Right lobe of liver (tissue), 6 donors: ENCODE results near the gene PTRH2. TPM values are rescaled to one million over a fixed set of nuclear protein-coding genes. Genes with fewer than 3 reads are reported as not detected.

Experiments used
- ATAC-seq, 4 donors: fragments of 200-7000 bp; cut with Tn5 transposase; one replicate each; pipeline ENCODE4 v1.9.1; 2020; ENCODE audit warnings: mild to moderate bottlenecking in 4 of 4, moderate library complexity in 4 of 4
- DNase-seq, 3 donors: peaks; one replicate each; pipeline ENCODE4 v3.0.0-alpha.2; 2020
- H3K27ac ChIP-seq, 3 donors: fragments of 200-600 bp; one replicate each; pipeline ENCODE4 v1.8.0; 2022
- H3K27me3 ChIP-seq, 2 donors: fragments of 200-600 bp; one replicate each; pipeline ENCODE4 v1.8.0; 2022
- H3K36me3 ChIP-seq, 4 donors: fragments of 200-600 bp; sonication (generic) in 1 of 4; one replicate each; pipeline versions ENCODE4 v1.5.1 to v1.8.0; 2017 to 2022; ENCODE audit warnings: control low read depth in 1 of 4
- H3K4me1 ChIP-seq, 4 donors: fragments of 200-600 bp; sonication (generic) in 1 of 4; one replicate each; pipeline versions ENCODE4 v1.5.1 to v1.8.0; 2017 to 2022; ENCODE audit warnings: control low read depth in 1 of 4
- H3K4me3 ChIP-seq, 3 donors: fragments of 200-600 bp; one replicate each; pipeline ENCODE4 v1.8.0; 2022
- H3K9me3 ChIP-seq, 4 donors: fragments of 200-600 bp; sonication (generic) in 1 of 4; one replicate each; pipeline versions ENCODE4 v1.5.1 to v1.8.0; 2017 to 2022; ENCODE audit warnings: control low read depth in 1 of 4
- CTCF ChIP-seq, 4 donors: fragments of 200-600 bp in 3 of 4; fragments of 450-650 bp in 1 of 4; IDR thresholded peaks; one replicate each; pipeline versions ENCODE4 v1.5.1 to v1.8.0; 2016 to 2022; ENCODE audit warnings: antibody characterized with exemption in 4 of 4, mild to moderate bottlenecking in 2 of 4
- POLR2A ChIP-seq: fragments of 450-650 bp; IDR thresholded peaks from one replicate; pipeline ENCODE4 v1.6.1; 2017; ENCODE audit warnings: antibody characterized with exemption, mild to moderate bottlenecking
- WGBS: methylation state at CpG from one replicate; pipeline ENCODE4 v1.1.6; 2018; ENCODE audit warnings: low coverage, low lambda C conversion rate; ENCODE audit not compliant: insufficient coverage; ENCODE audit errors: missing lambda C conversion rate; 5-methylcytosine and 5-hydroxymethylcytosine counted together
- intact Hi-C, 2 donors: fragments of 100-400 bp; cut with DNase I; formaldehyde crosslinking; loops; one replicate each; pipeline versions ENCODE4 v1.11.2 to v1.14.1; 2022
- total RNA-seq, 6 experiments: library from RNA; depleted of rRNA in 2 of 6; stranded (reverse); fragments of >200 nt in 2 of 6; fragmentation: NEBNext Ultra II Directional in 3 of 6; extraction: Animal tissue kit (Norgen Biotek cat#: 25700) in 3 of 6; gene quantifications; one replicate each; pipeline versions ENCODE4 v1.1.0 to v1.2.4, GENCODE V29; 2016 to 2023
- donor health status: DM: no; HTN: yes; CAD: no.
- donor health status: DM: no; HTN: no; CAD: no.
- donor health status: DM: no; HTN: no; CAD: no.
- donor health status: DM: no; HTN: yes; CAD: no.
- donor health status: DM: no; HTN: yes; CAD: no.

The PTRH2 gene
- total RNA-seq, 6 experiments from 2014 or later, result 13.1 to 50.8 (median 19.7) TPM

GRCh38 chr17:59753522-59754467 is 46.6 kb upstream of the PTRH2 start:
- no peak for DNase-seq
- intact Hi-C loops, result no loop called here
- Histone ChIP-seq H3K36me3 (no peaks in the 10 kb centered on the region), H3K4me3 (no peak overlapping the region), H3K9me3 (no peaks in the 10 kb centered on the region), H3K27ac (peak overlapping the region in 2 of 3 donors; percentile 25 to 74), H3K4me1 (peaks cover 0 to 8% (median 2%) of the 10 kb centered on the region in 4 donors), H3K27me3 (no peaks in the 10 kb centered on the region)
- WGBS, result 27% methylated on average over 3 of the region's 3 CpGs
- peak; percentile 78 to 91 (median 86) for ATAC-seq
- TF ChIP-seq POLR2A (no peak), CTCF (IDR thresholded peaks at IDR 0.05) (peak; percentile 74 to 85 (median 76))

DNA sequence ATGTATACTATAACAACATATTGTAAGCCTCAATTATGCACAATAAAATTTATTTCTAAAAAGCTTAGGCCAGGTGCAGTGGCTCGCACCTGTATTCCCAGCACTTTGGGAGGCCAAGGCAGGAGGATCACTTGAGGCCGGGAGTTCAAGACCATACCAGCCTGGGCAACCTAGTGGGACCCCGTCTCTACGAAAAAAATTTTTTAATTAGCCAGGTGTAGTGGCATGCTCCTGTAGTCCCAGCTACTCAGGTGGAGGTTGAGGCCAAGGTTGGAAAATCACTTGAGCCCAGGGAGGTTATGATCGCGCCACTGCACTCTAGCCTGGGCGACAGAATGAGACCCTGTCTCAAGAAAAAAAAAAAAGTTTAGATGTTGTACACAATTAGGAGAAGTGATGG is 45.7 kb upstream of the PTRH2 start:
- H3K9me3 ChIP-seq, result no peaks in the 10 kb centered on the region
- no peak for TF ChIP-seq POLR2A
- TF ChIP-seq CTCF (IDR thresholded peaks at IDR 0.05), result no peak
- H3K27me3 ChIP-seq, result no peaks in the 10 kb centered on the region
- intact Hi-C loops, result no loop called here
- H3K27ac ChIP-seq, result no peak overlapping the region
- H3K4me3 ChIP-seq, result no peak overlapping the region
- no peak for ATAC-seq
- H3K4me1 ChIP-seq, result peaks cover 0 to 8% (median 2%) of the 10 kb centered on the region in 4 donors
- WGBS, result 72% methylated on average over 7 of the region's 7 CpGs
- DNase-seq, result no peak
- H3K36me3 ChIP-seq, result peaks cover 0 to 2% (median 0%) of the 10 kb centered on the region in 4 donors

DNA sequence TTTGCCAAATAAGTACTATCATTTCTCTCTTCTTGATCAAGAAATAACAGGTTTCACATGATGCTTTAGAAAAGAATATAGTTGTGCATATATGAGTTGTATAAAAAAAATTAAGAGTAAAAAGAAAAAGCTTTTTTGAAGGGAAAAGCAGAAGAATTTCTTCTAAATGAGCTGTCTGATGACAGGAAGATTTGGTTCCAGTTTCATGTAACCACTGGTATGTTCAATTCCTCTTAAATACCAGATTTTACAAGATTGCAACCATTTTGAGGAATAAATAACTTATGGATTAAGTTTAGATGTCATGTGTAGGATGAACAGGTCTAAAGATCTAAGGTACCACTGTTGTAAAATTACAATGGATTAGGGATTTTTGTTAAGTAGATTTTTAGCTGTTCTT is 45.2 kb upstream of the PTRH2 start:
- TF ChIP-seq CTCF (IDR thresholded peaks at IDR 0.05), result no peak
- no peak for TF ChIP-seq POLR2A
- no peak for DNase-seq
- Histone ChIP-seq H3K27me3 (no peaks in the 10 kb centered on the region), H3K4me3 (no peak overlapping the region), H3K4me1 (peaks cover 0 to 8% (median 2%) of the 10 kb centered on the region in 4 donors), H3K36me3 (peaks cover 0 to 2% (median 0%) of the 10 kb centered on the region in 4 donors), H3K27ac (peak overlapping the region in 2 of 3 donors; percentile 14 to 58), H3K9me3 (no peaks in the 10 kb centered on the region)
- intact Hi-C loops, result no loop called here
- ATAC-seq, result no peak

- no peaks in the 10 kb centered on the region for H3K27me3 ChIP-seq
- H3K4me3 ChIP-seq, result no peak overlapping the region
- peaks cover 0 to 8% (median 2%) of the 10 kb centered on the region in 4 donors for H3K4me1 ChIP-seq
- H3K36me3 ChIP-seq, result peaks cover 0 to 2% (median 0%) of the 10 kb centered on the region in 4 donors
- ATAC-seq (no peak), DNase-seq (no peak)
- intact Hi-C loops, result no loop called here
- peak overlapping the region; percentile 14 to 60 (median 58) for H3K27ac ChIP-seq
- WGBS, result 77% methylated on average over 11 of the region's 11 CpGs
- H3K9me3 ChIP-seq, result no peaks in the 10 kb centered on the region
- no peak for TF ChIP-seq CTCF (IDR thresholded peaks at IDR 0.05)
- TF ChIP-seq POLR2A, result no peak
Observed at GRCh38 chr17:59751955-59752413, 44.8 kb upstream of the PTRH2 start.
